DMS153 treated with DMSO at 0.1 percent for 48 hours (cell line): ENCODE measurements around the gene LRIG1.
A peak's percentile ranks its signal among the peaks of the same experiment; 100 is the strongest.

Experiments
- DNase-seq: peaks from one replicate; lab custom pipeline; 2025; ENCODE audit not compliant: unreplicated experiment; lab: John Stamatoyannopoulos, UW

Gene LRIG1

GRCh38 chr3:66406163-66406562 lies 94.7 kb downstream of the LRIG1 start:
- no peak for DNase-seq

- no peak for DNase-seq
Measured at GRCh38 chr3:66405701-66406091, 95.1 kb downstream of the LRIG1 start.

- no peak for DNase-seq
Measured at GRCh38 chr3:66404903-66405700, 95.7 kb downstream of the LRIG1 start.

GRCh38 chr3:66404197-66404596 lies 96.6 kb downstream of the LRIG1 start:
- no peak for DNase-seq

- no peak for DNase-seq
Measured at GRCh38 chr3:66403323-66403990, 97.4 kb downstream of the LRIG1 start.

GRCh38 chr3:66402596-66403290 lies 98.1 kb downstream of the LRIG1 start:
- no peak for DNase-seq

GRCh38 chr3:66401675-66402491 lies 98.9 kb downstream of the LRIG1 start:
- DNase-seq: no peak

GRCh38 chr3:66401157-66401550 lies 99.7 kb downstream of the LRIG1 start:
- no peak for DNase-seq

GRCh38 chr3:66400411-66401156 lies 100.2 kb downstream of the LRIG1 start:
- DNase-seq: no peak

- no peak for DNase-seq
Measured at GRCh38 chr3:66399529-66400232, 101.1 kb downstream of the LRIG1 start.

- no peak for DNase-seq
Measured at GRCh38 chr3:66398228-66399025, 102.4 kb downstream of the LRIG1 start.

GRCh38 chr3:66397745-66398144 lies 103.1 kb downstream of the LRIG1 start:
- DNase-seq: no peak

GRCh38 chr3:66396888-66397287 lies 103.9 kb downstream of the LRIG1 start:
- DNase-seq: no peak

GRCh38 chr3:66396161-66396760 lies 104.6 kb downstream of the LRIG1 start:
- no peak for DNase-seq

- no peak for DNase-seq
Measured at GRCh38 chr3:66395635-66396034, 105.2 kb downstream of the LRIG1 start.

GRCh38 chr3:66394753-66395249 lies 106.0 kb downstream of the LRIG1 start:
- DNase-seq: no peak

- peak; percentile 10 for DNase-seq
Measured at GRCh38 chr3:66394019-66394752, 106.6 kb downstream of the LRIG1 start.
